GM18517 (cell line): ENCODE measurements around the gene MVB12B.

Experiments used
- ATAC-seq: cut with Tn5 transposase; IDR thresholded peaks from one replicate; pipeline ENCODE4 v1.9.1; 2021; ENCODE audit warnings: mild to moderate bottlenecking, moderate library complexity; ENCODE audit not compliant: unreplicated experiment

The MVB12B gene

DNA sequence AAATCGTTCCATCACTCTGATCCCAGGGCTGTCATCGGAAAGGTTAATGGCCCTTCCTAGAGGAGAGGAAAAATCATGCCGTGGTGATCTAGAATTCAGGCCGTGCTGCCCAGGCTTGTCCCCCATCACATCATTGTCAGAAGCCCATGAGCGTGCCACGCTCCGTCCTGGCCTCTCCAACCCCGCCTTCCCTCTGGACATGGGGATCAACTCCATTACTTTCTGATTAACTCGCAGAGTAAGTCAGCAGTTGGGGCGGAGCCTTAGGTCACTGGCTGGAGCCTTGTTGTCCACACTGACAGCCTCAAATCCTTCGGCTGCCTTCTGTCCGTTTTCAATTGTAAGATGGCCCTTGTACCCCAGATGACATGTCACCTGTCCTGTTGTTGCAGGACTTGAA is 75.0 kb downstream of the MVB12B start:
- no peak for ATAC-seq

DNA sequence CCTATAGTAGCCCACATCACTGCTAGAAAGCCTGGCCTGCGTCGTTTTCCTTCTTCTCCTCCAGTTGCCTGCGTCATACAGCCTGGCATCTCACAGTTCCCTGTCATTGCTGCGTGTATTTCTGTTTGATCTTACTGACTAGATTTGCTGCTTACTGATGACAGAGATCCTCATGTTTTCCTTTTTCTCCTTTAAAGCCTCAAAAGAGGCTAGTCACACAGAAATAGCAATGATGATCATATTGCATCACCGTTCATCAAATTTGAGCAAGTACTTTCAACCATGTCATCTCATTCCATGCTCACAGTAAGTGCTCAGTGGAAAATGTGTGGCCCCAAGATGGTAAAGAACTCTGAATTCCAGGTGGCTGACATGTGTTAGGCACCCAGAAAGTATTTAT is 76.8 kb downstream of the MVB12B start:
- no peak for ATAC-seq

DNA sequence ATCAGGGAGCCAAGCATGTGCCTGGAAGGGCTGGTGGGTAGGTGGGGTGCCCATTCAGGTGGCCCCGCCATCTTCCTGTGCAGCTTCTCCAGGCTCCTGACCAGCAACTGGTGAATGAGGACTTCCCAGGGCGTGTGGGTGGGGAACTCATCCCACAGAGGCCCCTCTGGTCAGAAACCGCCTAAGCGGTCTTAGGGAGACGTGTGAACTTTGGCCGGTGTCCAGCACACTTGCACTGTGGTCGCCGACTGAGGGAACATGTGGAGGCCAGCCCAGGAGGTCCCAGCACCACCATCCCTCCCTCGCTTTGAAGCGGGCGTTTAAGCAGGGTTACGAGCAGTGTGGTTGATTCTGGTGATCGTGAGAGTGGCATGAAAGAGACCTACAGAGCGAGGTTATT is 77.8 kb downstream of the MVB12B start:
- no peak for ATAC-seq

DNA sequence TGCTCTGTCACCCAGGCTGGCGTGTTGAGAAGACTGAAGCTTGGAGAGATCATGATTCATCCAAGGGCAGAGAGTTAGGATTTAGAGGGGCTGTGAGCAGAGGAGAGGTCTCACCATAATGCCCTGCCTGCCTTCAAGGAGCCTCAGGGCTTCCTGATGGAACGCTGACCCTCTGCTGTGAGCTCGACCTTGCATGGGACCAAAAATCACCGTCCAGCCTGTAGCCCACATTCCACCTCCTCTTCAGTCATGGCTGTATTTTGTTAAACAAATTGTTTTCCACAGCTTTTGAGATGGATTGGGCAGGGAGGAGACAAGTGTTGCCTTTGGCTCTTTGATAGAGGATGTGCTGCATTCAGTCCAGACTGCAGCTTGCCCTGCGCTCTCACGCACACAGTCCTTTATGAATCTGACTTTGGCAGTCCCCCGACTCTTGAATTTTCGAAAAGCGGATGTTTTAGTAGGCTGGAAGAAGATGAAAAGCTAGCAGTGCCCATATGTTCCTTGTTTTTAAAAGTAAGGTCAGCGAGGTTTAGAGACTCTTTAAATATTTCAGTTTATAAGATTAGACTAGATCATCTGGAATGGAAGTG is 79.5 kb downstream of the MVB12B start:
- ATAC-seq, result no peak

DNA sequence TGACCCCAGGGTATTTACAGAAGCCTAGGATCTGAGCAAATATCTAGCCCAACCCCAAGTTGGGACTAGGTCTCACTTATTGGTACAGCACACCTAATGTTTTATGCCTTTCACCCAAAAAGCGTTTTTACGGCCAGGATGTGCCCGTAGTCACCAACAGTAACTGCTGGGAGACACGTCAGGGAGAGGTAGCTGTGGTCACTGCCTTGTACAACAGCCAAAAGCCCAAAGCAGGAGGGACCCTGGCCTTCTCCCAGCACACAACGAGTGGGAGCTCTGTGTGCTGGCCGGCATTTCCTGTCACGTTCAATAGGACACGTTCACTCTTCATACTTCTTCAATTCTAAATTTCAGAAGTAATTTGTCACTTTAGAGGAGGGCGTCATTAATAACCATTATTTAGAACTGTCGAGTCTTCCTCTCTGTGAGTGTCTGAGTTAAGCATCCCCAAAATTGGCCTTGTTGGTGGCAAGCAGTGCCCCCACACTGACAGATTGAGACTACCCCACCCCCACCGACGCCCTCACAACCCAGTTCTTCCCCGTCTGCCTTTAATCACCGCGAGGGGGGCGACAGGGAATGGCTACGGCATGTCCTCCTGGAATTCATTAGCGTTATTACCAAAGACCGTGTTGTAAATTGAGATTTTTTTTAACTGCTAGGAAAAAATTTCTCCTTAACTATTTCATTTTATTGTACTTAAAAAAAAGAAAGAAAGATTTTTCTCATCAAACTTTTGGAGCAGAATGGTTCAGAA is 80.7 kb downstream of the MVB12B start:
- ATAC-seq, result no peak

DNA sequence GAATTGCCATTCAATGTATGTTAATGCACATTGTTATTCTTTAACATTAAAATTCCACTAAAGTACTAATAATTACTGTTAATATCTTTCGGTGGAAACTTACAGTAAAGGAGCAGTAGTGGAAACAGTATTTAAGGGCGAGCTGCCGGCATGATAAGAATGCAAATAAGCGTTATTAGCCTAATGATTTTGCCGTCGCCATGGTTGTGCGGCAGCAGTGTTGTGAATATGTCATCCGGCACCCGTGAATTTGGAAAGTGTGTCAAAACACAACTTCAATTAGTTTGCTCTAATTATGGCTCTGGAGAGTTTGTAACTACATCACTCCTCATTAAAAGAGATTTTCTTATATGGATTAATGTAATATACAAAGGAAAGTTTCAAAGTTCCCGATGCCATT is 81.4 kb downstream of the MVB12B start:
- ATAC-seq, result no peak

DNA sequence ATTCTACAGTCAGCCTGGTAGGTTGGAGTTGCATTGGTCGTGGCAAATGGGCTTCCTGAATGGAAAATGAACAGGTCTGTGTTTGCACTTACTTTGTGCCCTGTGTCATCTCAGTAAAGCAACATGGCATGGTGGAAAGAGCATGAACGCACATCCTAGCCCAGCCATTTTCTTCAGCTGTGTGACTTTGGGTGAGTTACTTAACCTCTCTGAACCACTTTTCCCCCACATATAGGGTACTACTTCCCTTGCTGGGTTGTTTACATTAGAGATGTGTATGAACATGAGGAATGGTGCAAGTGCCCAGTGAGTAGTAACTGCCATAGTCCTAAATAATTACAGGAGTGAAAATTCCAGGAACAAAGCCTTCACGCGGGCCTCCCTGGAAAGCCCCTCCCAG is 83.6 kb downstream of the MVB12B start:
- ATAC-seq, result no peak

DNA sequence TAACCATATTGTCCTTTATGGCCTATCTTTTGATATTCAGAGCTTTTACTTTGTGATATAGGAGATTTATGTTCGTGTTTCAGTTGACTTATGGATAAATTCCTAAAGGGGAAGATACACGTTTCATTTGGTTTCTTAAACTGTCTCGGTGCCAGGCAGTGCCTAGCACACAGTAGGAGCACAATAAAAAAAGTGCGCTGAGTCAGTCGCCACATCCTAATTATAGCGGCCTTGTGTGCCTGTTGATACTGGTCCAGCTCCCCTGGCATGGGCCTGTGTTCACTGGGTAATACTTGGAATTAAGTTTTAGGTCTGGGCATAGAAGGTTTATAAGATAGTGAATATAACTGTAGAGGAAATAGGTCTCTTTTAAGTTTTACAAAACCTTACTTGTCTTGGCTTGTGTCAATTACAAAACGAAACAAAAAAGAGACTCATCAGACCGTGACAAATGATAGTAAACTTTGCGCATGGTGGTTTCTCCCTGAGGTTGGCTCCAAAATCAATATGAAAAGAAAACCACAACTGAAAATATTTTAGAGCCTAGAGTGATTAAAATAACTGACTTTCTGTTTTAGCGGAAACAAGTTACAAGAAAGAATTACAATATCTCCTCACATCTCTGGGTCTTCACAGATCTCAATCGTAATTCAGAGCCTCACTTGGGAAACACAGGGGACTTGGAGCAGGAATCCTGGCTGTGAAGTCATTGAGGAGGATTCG is 84.8 kb downstream of the MVB12B start:
- ATAC-seq, result peak; percentile 89

DNA sequence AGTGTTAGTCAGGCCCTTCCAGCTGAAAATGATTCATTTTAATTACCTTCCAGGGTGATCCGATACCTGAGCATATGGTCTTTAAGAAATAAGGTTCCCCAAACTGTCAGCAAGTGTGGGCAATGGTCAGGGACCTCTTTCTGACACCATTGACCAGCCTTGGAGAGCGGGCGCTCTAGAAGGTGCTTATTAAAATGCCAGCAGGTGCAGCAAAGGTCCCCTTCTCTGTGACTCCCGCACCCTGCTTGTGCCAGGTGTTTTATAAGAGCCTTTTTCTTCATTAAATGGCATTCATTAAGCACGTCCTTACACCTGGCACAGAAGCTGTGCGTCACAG is 85.3 kb downstream of the MVB12B start:
- ATAC-seq, result no peak

DNA sequence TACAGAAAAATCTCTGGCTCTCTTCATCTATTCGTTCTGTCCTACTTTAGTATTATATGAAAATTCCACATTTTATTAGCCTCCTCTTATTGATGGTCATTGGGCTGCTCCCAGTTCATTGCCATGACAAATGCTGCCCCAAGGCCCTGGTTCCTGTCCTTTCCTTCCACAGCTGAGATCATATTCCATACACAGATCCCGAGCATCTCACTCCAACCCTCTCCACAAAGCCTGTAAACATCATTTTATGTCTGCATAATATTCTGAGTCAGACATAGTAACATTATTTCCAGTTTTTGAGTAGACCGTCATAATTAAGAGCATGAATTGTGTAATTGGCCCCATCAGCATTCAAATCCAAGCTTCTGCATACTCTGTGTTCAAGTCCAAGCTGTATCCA is 86.3 kb downstream of the MVB12B start:
- ATAC-seq, result no peak

DNA sequence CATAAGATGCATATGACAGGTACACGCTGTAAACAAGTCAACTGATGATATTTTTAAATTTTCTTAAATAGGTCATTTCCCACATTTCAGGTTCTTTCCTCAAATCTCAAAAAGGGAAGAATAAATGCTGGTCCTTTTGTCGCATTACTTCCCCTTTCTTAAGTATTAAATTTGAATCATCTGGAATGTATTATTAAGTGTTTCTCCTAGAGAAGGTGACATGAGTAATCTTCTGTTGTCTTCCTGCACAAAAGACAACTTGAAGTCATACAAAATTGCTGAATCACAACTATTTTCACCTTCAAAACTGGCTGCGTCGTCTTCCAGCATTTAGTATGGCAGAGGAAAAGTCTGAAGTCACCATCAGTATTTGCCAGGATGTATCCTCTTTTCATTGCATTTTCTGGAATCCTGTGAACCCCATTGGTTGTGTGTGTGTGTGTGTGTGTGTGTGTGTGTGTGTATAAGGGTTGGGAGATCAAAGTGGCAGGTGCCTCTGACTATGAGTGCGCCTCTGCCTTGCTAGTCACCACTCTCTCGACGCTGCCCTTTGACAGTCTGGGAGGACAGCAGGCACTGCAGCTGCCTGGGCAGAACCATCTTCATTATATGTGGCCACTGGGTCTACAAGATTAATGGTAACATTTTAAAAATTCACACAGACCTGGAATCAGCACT is 86.9 kb downstream of the MVB12B start:
- ATAC-seq, result no peak

DNA sequence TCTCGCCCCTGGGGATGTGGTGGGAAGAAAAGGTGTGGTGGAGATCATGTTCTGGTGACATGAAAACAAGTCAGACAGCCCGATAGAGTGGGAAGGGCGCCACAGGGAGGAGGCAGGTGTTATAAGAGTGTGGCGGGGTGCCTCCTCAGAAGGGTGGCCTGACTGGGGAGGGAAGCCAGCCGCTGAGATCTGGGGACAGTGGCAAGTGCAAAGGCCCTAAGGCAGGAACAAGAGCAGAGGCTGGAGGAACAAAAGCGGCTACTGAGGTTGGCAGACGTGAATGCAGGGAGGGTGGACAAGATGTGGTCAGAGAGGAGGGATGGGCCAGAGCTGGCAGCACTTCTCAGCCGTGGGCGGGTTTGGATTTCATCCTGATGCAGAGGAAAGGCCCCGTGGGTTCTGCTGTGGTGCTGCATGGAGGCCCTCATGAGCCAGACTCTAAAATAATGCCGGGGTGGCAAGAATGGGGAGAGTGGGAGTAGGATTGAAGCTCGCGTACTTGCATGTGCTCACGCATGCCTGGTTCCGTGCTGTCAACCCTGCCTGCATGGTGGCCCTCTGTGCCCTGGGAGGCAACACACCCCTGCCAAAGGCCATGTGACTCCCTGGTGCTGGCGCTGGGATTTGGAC is 89.2 kb downstream of the MVB12B start:
- ATAC-seq, result no peak

DNA sequence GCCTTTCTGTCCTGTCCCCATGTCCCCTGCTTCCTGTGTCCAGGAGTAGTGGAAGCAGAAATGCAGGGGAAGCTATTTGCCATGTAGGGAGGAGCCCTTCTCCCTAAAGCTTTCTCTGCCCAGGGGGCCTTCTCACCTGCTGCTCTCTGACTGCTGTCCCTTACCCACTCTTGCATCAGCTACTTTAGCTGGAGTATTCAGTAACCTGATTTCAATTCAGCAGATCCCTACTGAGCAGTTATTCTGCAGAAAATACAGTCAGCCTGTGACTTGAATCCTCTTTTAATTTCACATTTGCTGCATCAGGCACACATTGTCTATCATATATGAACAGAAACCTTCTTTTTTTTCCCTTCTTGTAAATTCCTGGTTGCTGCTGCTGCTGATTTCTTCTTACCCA is 90.4 kb downstream of the MVB12B start:
- ATAC-seq, result no peak

DNA sequence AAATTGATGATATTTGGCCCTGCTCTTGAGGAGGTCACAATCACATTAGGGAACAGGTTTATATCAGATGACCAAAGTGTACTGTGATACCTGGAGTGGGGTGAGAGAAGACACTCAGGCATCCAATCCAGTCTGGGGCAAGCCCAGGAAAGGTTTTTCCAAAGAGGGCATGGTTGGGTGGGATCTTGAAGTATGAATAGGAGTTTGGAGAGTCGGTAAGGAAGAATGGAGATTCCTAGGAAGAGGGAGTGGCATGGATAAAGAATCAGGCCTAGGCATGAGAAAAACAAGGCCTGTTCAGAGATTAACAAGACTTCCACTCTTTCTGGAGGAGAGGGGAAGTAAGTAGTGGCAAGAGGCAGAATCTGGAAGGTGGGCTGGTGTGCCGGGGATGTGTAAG is 91.1 kb downstream of the MVB12B start:
- ATAC-seq, result no peak

DNA sequence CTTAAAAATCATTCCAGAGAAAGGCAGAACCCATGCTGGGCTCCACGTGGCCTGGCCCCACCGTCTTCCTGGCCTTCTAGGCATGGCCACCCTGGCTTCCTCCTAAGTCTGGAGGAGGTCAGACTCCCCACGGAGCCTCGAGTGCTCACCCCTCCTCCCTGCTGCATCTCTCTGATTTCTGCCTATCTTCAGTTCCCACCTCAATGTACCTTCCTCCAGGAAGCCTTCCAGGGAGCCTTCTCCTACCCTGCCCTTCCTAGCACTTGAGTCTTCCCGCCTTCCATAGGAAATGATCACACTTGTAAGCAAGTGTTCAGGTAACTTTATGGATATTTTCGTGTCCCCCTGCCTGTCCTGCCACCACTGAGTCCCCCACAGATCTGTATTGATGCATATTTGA is 92.0 kb downstream of the MVB12B start:
- no peak for ATAC-seq

DNA sequence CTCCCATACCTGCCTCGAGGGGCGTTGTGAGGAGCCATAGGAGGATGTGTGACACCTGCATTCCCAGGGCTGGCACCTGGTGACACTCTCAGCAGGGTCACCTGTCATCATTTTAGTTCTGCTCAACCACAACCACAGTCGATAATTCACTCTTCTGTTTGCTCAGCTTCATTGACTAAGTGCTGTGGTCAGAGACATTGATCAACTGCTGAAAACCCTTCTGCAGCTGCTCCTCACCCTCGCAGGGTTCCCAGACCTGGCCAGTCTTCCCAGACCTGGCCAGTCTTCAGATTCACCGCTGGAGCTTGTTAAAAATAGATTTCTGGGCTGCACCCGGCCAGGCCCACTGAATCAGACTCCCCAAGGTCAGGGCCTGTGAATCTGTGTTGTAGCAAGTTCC is 92.8 kb downstream of the MVB12B start:
- no peak for ATAC-seq

DNA sequence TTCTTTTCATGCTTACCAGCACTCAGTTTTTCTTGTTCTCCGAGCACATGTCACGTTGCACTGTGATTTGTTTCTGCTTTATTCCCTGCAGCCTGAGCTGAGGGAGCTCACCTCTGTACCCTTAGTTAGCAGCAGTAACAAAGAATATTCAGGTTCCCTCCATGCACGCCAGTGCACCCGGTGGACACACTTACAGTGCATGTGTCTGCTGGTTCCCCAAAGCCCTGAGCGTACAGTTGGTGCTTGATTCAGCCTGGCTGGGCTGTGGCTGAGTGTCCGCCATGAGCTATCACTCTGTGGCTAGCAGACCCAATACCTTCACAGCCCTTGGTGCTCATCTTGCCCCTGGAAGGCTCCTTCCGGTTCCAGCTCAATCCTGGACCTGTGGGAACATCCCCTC is 93.5 kb downstream of the MVB12B start:
- ATAC-seq, result no peak

DNA sequence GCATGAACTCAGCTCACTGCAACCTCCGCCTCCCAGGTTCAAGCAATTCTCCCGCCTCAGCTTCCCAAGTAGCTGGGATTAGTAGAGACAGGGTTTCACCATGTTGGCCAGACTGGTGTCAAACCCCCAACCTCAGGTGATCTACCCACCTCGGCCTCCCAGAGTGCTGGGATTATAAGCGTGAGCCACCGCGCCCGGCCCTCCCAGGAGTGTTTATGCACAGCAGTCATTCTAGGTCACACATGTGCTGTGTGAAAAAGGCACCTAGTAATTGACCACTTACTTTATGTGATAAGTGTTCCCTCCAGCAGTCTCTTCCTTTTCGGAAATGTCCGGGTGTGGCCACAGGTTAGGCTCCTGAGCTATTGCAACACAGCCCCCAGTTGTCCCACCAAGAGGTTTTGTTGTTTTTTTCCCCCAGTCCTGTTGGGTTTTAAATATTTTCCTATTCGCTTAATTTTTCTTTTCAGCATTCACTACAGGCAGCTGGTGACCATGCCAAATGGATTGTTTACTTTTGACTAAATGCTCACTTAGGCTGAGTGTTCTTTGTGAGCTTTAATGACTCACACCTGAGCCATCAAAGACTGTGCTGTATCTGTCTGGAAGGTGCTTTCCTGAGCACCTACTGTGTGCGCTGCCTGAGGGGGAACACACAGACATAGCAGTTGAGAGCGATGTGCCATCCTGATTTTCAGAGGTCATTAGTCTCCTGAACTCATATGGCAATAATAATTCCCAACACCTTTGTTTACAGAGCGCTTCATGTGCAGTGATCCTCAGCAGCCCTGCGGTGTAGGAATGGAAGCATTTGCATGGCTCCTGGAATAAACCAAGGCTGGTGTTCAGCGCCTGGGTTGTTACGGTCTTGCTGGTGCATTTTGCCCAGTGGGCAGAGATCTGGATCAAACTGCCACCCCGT is 94.3 kb downstream of the MVB12B start:
- no peak for ATAC-seq

DNA sequence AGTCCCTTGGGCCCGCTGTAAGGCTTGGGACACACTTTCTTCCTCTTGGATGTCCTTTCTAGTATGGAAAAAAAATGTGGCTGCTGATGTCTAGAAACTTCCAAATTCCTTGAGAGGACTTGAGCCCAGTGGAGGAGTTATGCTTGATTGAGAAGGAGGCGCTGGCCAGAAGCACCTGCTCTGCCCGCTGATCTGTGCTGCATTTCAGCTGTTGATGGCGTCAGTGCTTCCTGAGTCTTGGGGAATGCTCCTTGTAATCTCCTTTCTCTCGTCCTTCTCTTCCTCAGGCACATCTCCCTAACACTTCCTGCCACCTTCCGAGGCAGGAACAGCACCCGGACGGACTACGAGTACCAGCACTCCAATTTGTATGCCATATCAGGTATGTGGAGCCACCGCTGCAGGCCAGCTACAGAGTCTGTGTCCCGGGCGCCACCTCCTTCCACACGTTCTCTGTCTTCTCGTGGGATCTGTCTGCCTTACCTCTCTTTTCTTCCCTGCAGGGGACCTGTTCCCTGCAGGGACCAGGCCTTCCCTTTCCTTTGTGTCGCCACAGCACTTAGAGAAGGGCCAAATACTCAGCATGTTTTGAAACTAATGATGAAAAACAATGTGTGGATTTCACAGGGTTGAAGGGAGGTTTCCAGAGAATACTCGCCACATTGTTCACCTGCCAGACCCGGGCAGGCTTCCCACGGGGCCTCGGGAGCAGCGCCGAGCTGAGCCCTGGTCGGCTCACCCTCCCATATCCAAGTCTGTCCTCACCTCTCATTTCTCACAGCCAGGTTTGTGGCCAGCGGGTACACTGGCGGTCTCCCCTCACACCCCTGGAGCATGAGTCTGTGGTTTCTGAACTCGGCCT is 95.2 kb downstream of the MVB12B start:
- no peak for ATAC-seq
